ENCODE data around the gene ACAA1.
"Not testable (repeated sequence)": the region's sequence is repeated elsewhere in the genome, so short reads cannot be mapped to it uniquely, and the experiment has no call there.

The ACAA1 gene, protein sequence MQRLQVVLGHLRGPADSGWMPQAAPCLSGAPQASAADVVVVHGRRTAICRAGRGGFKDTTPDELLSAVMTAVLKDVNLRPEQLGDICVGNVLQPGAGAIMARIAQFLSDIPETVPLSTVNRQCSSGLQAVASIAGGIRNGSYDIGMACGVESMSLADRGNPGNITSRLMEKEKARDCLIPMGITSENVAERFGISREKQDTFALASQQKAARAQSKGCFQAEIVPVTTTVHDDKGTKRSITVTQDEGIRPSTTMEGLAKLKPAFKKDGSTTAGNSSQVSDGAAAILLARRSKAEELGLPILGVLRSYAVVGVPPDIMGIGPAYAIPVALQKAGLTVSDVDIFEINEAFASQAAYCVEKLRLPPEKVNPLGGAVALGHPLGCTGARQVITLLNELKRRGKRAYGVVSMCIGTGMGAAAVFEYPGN

DNA sequence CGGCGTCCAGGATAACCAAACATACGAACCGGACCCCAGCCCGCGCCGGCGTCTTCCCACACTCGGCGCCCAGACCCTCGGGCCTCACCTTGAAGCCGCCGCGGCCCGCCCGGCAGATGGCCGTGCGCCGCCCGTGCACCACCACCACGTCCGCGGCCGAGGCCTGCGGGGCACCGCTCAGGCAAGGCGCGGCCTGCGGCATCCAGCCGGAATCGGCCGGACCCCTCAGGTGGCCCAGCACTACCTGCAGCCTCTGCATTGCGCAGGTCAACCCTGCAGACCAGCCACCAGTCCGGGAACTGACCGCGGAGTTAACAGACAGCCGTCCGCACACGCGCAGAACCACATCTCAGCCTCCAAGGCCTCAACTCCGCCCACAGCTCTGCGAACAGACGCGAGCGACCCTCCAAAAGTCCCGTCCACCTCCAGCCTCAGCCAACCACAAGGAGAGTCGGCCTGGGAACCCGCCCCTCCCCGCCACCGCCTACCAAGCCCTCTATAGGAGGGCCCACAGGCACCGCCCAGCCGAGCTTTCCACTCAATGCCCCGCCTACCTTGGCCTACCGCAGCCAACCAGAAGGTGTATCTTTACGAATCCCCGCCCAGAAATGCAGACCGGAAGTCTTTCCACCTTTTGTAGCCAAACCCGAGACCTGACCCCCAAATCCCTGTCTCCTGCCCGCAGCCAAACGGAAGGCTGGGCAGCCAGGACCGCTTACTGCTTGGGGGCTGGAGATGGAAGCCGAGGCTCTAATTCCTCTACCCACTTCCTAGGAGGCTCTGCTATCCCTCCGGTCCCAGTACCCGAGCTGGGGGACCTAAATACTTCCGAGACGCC lies at the start of gene ACAA1:
ACAA1 (minus strand) TSS at position 351 of the 838 bp plus-strand sequence; CDS start at position 259, 92 bp downstream.
- DNase-seq, result peak; percentile 99

DNA sequence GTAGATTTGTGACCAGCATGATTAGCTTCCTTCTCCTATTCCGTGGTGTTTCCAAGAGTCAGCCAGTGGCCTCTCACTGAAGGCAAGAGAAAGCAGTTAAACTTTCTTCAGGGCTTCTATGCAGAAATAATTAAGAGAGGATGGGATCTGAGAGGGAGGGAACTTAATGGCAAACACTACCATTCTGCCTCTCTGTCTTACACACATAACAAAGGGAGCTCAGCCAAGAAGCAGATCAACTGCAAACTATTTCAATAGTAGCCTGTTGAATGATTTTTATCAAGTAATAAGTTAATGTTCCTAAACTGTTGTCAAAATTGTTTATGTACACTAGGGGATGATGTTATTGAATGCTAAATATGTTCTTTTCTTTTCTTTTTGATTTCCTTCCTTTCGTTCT lies 40.3 kb upstream of the ACAA1 start:
- no peak for DNase-seq

DNA sequence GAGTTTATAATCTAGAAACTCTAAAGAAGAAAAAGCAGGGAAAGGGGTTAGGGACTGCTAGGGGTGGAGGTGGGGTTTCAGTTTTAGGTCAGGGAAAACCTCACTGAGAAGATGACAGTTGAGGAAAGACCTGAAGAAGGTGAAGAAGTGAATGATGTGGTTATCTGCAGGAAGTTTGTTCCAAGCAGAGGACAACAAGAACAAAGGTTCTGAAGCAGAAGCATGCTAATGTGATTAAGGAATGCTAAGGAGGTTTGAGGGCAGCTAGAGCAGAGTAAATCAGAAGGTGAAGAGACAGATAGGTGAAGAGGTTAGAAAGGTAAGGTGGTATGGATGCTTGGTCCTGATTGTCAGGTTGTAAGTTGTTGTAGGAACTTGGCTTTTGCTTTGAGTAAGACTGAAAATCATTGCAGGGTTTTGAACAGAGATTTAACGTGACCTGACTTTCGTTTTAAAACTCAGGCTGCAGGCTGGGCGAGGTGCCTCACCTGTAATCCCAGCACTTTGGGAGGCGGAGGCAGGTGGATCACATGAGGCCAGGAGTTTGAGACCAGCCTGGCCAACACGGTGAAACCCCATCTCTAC lies 37.0 kb upstream of the ACAA1 start:
- no peak for DNase-seq

DNA sequence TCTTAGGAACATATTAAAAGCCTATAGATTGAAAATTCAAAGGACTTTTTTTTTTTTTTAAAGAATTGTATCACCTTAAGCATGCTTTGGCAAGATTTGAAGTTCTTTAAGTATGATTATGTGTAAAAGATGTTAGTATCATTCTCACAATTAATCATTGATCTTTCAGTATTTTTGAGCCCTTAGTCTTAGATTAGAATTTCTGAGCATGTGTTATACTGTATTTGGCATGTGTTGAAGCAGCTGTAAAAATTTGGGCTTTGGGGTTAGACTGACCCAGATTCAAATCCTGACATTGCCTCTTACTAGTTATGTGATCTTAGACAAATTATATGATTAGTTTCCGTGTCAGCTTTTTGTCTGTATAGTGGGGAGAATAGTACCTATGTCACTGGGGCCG lies 34.7 kb upstream of the ACAA1 start:
- DNase-seq, result no peak

DNA sequence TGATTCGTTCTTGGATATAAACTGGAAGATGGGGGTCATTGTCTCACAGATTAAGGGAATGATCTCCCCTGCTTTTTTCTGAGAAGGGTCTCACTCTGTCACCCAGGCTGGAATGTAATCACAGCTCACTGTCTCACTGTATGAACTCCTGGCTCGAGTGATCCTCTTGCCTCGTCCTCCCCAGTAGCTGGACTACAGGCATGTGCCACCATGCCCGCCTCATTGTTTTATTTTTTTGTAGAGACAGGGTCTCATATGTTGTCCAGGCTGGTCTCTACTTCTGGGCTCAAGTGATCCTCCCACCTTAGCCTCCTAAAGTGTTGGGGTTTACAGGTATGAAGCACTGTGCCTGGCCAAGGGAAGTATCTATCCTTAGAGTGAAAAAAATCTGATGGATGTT lies 33.8 kb upstream of the ACAA1 start:
- DNase-seq, result no peak

DNA sequence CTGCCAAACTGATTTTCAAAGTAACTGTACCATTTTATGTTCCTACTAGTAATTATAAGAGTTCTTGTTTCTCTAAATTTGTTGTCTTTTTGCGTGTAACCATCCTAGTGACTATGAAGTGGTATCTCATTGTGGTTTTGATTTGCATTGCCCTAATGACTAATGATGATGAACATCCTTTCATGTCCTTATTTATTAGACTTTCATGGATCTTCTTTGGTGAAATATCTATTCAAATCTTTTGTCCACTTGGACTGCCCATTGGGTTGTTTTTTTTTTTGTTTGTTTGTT lies 32.0 kb upstream of the ACAA1 start:
- no peak for DNase-seq

DNA sequence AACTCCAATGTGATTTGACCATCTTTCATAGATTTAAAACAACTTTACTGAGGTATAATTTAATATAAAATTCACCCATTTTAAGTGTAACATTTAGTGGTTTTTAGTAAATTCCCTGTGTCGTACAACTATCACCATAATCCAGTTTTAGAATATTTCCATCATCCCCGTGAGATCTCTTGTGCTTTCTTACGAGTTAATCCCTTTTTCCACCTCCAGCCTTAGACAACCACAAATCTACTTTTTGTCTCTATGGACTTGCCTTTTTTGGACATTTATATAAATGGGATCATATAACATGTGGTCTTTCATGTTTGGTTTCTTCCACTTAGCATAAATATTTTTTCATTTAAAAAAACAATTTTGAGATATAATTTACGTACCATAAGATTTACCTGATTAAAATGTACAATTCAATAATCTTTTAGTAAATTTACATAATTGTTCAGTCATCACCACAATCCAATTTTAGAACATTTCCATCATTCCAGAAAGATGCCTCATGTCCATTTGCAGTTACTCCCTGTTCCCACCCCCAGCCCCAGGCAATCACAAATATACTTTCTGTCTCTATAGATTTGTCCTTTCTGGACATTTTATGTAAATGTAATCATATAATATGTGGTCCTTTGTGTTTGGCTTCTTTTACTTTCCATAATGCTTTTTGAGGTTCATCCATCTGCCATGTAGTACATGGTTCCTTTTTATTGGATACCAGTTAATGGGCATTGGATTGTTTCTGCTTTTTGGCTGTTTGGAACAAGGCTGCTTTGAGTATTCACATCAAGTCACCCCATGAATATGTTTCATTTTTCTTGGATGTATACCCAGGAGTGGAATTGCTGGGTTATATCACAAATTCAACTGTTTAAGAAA lies 31.5 kb upstream of the ACAA1 start:
- no peak for DNase-seq

DNA sequence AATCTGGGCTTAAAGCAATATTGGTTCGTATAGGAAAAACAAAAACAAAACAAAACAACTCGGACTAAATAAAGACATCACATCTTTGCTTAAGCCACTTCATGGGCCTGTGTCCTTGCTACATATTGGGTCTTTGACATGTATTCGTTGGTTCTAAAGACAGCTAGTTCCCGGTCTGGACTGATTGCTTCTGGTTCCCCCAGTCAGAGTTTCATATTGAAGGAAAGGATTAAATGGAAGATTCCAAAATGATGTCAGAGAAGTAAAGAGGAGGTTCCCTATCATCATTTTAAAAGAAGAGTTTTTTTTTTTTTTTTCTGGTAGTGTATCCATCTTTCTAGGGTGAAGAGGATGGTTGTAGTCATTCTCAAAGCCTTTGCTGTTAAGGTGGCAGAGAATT lies 30.7 kb upstream of the ACAA1 start:
- DNase-seq, result no peak

DNA sequence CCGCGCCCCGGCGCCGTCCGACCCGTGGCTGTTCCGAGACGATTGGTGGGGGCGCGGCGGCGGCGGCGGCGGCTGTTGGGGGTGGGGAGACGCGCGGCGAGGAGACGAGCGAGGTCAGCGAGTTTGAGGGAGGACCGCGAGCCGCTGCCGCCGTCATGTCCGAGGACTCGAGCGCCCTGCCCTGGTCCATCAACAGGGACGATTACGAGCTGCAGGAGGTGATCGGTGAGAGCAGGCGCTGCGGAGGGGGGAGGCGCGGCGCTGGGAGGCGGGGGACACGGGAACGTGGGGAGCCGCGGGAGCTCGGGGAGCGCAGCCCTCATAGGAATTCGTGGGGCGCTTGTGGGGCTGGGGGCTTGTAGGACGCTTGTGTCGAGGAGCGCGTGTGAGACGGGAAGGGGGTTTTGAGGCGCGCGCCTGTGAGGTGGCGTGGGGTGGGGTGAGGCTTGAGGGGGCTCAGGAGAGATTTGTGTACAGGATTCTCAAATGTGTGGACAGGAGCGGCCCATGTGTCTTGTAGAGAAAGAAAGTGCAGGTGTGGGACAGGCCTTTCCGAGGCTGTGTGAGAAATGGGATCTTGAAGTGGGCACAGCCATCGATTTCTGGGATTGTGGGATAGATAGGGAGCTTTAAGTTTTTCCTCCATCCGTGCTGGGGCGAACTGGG lies 28.9 kb upstream of the ACAA1 start:
- DNase-seq, result no peak

DNA sequence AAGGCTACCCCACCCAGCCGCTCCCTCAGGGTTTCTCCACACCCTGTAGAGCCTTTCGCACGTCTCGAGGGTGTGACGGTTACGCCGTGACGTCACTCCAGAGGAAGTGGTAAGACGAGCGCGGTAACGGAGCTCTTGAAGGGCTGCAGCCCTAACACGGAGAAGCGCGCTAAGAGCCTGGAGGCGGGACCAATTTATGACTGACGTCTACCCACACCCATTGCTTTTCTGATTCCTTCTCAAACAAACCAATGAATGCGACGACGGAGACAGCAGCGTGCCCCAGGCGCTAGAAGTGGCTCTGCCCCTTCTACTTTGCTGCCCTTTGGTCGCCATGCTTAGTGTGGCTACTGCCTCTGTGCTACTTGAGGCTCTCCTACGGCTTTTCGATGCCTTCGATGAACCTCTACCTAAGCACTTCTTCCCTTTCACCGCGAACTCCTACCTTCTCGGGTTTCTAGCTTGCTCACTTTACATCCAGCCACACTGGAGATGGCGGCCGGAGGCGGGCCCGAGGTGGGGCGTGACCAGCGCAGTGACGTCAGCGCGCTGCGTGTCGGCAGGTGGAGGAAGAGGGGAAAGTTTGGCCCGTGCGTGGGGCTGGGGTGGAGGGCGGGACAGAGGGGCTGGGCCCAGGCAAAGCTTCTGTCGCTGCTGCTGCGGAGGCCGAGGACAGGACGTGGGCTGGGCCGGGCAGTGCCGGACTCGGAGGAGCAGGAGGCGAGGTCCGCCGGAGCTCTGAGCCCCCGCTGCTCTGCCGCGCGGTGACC lies 28.2 kb upstream of the ACAA1 start, which contains the start of gene OXSR1:
OXSR1 (plus strand) TSS at position 586 of the 770 bp plus-strand sequence. CDS start 340 bp downstream, outside the sequence.
- DNase-seq, result peak; percentile 99

DNA sequence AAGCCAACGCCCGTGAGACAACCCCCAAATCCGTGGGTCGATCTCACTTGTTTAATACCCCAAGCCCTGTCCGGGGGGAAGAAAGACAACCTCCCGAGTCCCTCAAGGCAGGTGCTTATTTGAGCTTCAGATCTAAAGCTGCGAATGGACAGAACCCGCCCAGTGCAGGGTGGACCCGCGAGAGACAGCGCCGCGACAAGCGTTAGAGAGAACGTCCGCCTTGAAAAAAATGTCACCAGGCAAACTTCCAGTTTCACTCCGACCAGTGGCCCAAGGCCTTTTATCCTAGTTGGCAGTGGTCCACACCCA lies 27.7 kb upstream of the ACAA1 start:
- DNase-seq, result no peak

DNA sequence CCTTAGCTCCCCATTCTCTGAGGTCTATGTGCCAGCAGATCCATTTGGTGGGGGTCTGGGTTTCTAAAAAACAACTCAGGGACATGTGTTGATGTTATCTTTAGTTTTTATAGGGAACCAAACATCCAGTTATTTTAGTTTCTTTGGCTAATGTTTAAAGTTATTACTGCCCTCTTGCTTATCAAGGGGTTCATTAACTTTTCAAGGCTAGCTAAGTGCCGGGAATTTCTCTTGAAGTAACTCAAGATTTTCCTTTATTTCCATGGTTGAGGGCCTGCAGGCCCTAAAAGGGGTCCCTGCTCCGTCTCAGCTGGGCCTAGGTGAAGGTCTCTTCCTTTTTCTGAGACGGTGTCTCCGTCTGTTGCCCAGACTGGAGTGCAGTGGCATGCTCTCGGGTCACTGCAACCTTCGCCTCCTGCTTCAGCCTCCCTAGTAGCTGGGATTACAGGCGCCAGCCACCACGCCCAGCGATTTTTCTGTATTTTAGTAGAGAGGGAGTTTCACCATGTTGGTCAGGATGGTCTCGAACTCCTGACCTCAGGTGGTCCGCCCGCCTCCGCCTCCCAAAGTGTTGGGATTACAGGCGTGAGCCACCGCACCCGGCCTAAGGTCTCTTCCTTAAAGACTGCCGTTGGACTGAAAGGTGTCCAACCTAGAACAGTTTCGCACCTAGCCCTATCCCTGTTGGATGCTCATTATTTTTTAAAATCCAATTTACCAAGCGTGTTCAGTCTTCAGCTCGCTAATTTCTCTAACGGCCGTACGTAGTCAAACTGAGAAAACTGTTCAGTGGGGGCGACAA lies 27.1 kb upstream of the ACAA1 start:
- DNase-seq, result no peak

DNA sequence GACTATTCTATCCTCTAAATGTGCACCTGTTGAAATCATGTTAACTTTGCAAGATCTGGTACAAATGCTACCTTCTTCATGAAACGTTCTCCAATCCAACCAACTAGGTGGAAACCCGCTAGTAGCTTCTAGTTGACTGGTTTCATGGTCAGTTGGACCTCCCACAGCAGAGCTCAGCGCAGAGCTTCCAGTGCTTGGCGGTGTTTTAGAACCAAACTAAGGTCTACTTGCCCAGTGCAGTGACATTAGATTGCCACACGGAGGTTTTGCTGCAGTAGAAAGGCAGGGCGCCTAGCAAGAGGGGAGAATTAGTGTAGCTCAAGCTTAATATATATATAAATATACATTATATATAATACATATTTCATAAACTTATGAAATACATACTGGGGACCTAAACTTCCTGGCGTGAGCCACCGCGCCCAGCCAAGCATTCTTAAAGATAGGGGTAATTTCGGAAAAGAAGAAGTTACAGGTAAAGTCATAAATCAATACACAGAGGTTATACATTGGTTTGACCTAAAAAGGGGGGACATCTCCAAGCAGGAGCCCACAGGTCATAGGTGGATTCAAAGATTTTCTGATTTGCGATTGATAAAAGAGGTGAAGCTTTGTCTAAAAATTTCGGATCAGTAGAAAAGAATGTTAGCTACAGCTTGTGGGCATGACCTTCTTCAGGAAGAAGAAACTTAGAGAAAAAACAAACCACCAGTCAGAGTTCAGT lies 26.4 kb upstream of the ACAA1 start:
- no peak for DNase-seq

DNA sequence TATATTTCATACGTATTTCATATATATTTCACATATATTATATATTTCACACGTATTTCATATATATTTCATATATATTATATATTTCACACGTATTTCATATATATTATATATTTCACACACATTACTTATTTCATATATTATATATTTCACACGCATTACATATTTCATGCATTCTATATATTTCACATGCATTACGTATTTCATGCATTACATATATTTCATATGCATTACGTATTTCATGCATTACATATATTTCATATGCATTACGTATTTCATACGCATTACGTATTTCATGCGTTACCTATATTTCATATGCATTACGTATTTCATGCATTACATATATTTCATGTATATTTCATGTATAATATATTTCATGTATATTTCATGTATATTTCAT lies 23.8 kb upstream of the ACAA1 start:
- not testable (repeated sequence) for DNase-seq

DNA sequence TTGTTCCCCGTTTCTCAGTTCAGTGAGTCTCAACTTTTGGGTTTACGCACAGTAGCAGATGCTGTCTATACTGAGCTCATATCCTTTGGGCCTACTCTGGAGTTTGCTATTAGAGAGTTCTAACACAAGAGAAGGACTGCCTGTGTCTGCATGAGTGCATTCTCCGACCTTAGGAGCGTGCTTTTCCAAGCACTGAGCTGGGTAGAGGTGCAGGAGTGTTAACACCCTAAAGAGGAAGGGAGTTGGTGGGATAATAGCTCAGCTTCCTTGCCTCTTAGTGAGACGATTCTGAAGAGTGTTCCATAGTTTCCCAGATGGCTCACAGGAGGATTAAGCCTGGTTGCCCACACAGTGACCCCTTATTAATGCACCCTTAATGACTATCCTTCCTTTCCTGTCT lies 21.5 kb upstream of the ACAA1 start:
- no peak for DNase-seq

DNA sequence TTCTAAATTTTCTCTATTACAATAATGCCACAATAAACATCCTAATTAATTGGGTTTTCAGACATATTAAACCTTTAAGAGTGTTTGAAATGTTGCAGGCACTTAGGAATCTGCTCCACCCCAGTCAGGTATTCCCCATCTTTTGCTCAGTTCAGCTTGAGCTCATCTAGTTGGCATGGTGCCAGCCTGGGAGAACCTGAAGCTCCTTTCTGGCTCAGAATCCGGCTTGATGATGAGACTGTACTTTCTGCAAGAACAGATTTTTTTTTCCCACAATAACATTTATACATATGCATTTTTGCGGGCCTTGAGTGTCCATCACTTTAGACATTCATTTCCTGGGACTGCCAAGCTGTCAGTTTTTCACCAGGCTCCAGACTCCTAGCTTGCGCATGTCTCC lies 20.7 kb upstream of the ACAA1 start:
- DNase-seq, result no peak

DNA sequence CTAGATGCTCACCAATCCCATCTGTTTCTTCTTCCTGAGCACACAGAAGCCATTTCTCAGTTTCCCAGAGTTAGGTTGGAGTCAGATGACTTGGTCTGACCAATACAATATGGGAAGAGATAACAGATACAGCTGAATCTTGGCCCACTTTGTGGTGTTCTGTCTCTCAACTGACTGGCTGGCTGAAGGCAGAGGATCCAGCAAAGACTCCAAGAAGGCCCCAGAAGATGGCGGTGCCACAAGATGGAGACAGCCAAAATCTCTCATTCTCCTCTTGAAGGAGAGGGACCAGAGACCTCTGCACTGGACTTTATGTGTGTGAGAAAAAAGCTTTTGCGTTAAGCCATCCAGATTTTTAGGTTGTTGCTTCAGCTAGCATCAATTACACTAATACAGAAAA lies 20.2 kb upstream of the ACAA1 start:
- DNase-seq, result no peak

DNA sequence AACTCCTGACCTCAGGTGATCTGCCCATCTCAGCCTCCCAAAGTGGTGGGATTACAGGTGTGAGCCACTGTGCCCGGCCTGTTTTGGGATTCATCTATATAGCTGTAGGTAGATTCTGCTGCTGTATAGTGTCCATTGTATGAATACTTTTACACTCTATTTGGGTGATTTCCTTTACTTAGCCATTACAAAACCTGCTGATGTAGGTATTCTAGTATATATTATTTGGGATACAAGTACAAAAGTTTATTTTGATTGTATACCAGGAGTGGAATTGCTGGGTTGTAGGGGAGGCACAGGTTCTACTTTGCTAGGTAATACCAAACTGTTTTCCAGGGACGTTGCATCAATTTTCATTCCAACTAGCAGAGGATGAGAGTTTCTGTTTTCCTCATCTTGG lies 18.9 kb upstream of the ACAA1 start:
- DNase-seq, result no peak

DNA sequence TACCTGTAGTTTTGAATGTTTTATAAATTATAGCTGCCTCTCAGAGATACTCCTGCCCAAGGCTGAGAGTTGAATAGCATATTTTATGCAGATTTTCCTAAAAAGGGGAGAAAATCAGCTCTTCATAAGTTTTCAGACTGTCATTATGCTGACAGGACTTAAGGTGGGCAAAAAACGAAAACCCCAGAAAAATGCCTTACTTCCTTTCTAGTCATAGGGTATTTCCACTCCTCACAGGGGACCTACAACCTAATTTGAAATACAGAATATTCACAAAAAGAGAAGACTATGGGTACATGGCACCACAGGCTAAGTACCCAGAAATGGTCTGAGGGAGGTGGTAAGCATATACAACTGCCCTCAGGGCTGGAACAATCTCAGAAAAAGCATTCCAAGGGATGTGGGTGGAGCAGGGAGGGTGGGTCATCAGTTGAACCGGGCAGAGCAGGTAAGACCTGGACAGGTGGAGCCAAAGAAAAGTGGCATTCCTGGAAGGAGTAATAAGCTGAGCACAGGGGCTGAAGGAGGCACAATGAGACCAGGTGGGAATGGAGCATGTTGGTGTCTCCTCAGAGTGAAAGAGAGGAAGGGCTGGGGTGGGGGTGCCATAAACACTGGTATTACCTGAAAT lies 17.8 kb upstream of the ACAA1 start:
- DNase-seq, result no peak
